ENCODE data around the gene TIGD3.

- TF ChIP-seq POLR2A (IDR thresholded peaks at IDR 0.05; ENCODE audit: low read length) (no peak), GATA1 (IDR thresholded peaks at IDR 0.05; ENCODE audit: low read depth, low read length) (no peak)
These were observed 47.0 kb upstream of the TIGD3 start for GRCh38 chr11:65307298-65308229.
